CD14-positive monocyte (primary cell): Measurements from ENCODE around the gene WDFY4. TPM values are rescaled to one million over a fixed set of nuclear protein-coding genes. Genes with fewer than 3 reads are reported as not detected.

Source experiments
- DNase-seq, 3 donors: peaks; one replicate each; pipeline ENCODE4 v3.0.0-alpha.2; 2011 to 2022
- H2AFZ ChIP-seq: 2 replicates; pipeline ENCODE4 v1.6.0; 2012; ENCODE audit warnings: mild to moderate bottlenecking, low read depth, low read length, inconsistent platforms; ENCODE audit not compliant: insufficient read depth, poor library complexity, severe bottlenecking
- H3K27ac ChIP-seq, 2 donors: 1 replicate in 1 of 2; 2 replicates in 1 of 2; pipeline ENCODE4 v1.5.1; 2012 to 2013; ENCODE audit warnings: low read length in 2 of 2, control low read depth in 1 of 2, inconsistent platforms in 1 of 2, low read depth in 1 of 2, mild to moderate bottlenecking in 1 of 2
- H3K27me3 ChIP-seq, 2 donors: one replicate each; pipeline versions ENCODE4 v1.6.0 to v1.6.1; 2011 to 2013; ENCODE audit warnings: low read length in 2 of 2; ENCODE audit not compliant: control insufficient read depth in 2 of 2, insufficient read depth in 2 of 2
- H3K36me3 ChIP-seq, 2 donors: replicated peaks in 1 of 2; 1 replicate in 1 of 2; 2 replicates in 1 of 2; pipeline versions ENCODE4 v1.5.1 to v1.6.1; 2012 to 2013; ENCODE audit warnings: low read length in 2 of 2, control low read depth in 1 of 2, inconsistent platforms in 1 of 2, mild to moderate bottlenecking in 1 of 2; ENCODE audit not compliant: insufficient read depth in 2 of 2, control insufficient read depth in 1 of 2
- H3K4me1 ChIP-seq, 2 donors: 1 replicate in 1 of 2; 2 replicates in 1 of 2; pipeline versions ENCODE4 v1.5.1 to v1.6.1; 2012 to 2013; ENCODE audit warnings: low read length in 2 of 2, control low read depth in 1 of 2, inconsistent platforms in 1 of 2, mild to moderate bottlenecking in 1 of 2, moderate library complexity in 1 of 2; ENCODE audit not compliant: insufficient read depth in 2 of 2, control insufficient read depth in 1 of 2
- H3K4me2 ChIP-seq: replicated peaks from 2 replicates; pipeline ENCODE3; 2012; ENCODE audit warnings: low read length, moderate library complexity, mild to moderate bottlenecking; ENCODE audit not compliant: poor library complexity, severe bottlenecking; ENCODE audit errors: extremely low read depth
- H3K4me3 ChIP-seq, 3 experiments: fragments of 200-600 bp in 1 of 3; sonication (generic) in 1 of 3; replicated peaks in 1 of 3; 1 replicate in 2 of 3; 2 replicates in 1 of 3; pipeline ENCODE4 v1.5.1; 2011 to 2013; ENCODE audit warnings: low read length in 3 of 3, mild to moderate bottlenecking in 3 of 3, control low read depth in 2 of 3, low read depth in 2 of 3, inconsistent platforms in 1 of 3, moderate library complexity in 1 of 3
- H3K79me2 ChIP-seq: 2 replicates; pipeline ENCODE4 v1.6.0; 2012; ENCODE audit warnings: mild to moderate bottlenecking, control low read depth, inconsistent platforms, low read length, moderate library complexity; ENCODE audit not compliant: insufficient read depth
- H3K9ac ChIP-seq: 2 replicates; pipeline ENCODE4 v1.6.0; 2017; ENCODE audit warnings: low read length, mild to moderate bottlenecking; ENCODE audit not compliant: insufficient read depth, poor library complexity, severe bottlenecking
- H3K9me3 ChIP-seq, 2 donors: replicated peaks in 1 of 2; 1 replicate in 1 of 2; 2 replicates in 1 of 2; pipeline versions ENCODE4 v1.5.1 to v1.6.1; 2012 to 2013; ENCODE audit warnings: low read length in 2 of 2, control low read depth in 1 of 2; ENCODE audit not compliant: control insufficient read depth in 1 of 2, insufficient read depth in 1 of 2
- H4K20me1 ChIP-seq: 2 replicates; pipeline ENCODE4 v1.6.0; 2012; ENCODE audit warnings: mild to moderate bottlenecking, low read length, control low read depth, moderate library complexity; ENCODE audit not compliant: insufficient read depth
- H3K27ac Mint-ChIP-seq, 7 donors: one replicate each; pipeline ENCODE4 v1.8.0; 2020; ENCODE audit warnings: mild to moderate bottlenecking in 7 of 7, mixed read lengths in 7 of 7, moderate library complexity in 6 of 7, inconsistent platforms in 2 of 7
- H3K27me3 Mint-ChIP-seq, 3 donors: one replicate each; pipeline ENCODE4 v1.8.0; 2021 to 2022; ENCODE audit warnings: low read depth in 3 of 3, mild to moderate bottlenecking in 3 of 3, mixed read lengths in 3 of 3, moderate library complexity in 3 of 3, inconsistent platforms in 1 of 3
- H3K36me3 Mint-ChIP-seq, 2 donors: one replicate each; pipeline ENCODE4 v1.8.0; 2020; ENCODE audit warnings: mixed read lengths in 2 of 2, inconsistent platforms in 1 of 2, mild to moderate bottlenecking in 1 of 2
- H3K4me1 Mint-ChIP-seq: one replicate; pipeline ENCODE4 v1.8.0; 2020; ENCODE audit warnings: mild to moderate bottlenecking, mixed read lengths
- H3K4me3 Mint-ChIP-seq, 2 donors: one replicate each; pipeline ENCODE4 v1.8.0; 2020; ENCODE audit warnings: mild to moderate bottlenecking in 2 of 2, mixed read lengths in 2 of 2, moderate library complexity in 1 of 2
- H3K9me3 Mint-ChIP-seq, 7 donors: one replicate each; pipeline ENCODE4 v1.8.0; 2020 to 2022; ENCODE audit warnings: mixed read lengths in 7 of 7, mild to moderate bottlenecking in 6 of 7, moderate library complexity in 6 of 7, inconsistent platforms in 2 of 7
- CTCF ChIP-seq: fragments of 200-600 bp; IDR thresholded peaks from one replicate; pipeline ENCODE4 v1.8.0; 2022; ENCODE audit warnings: antibody characterized with exemption, mild to moderate bottlenecking
- WGBS: methylation state at CpG from one replicate; pipeline ENCODE4 v1.1.5; 2013; ENCODE audit warnings: missing lambda C conversion rate; ENCODE audit not compliant: insufficient coverage; 5-methylcytosine and 5-hydroxymethylcytosine counted together
- intact Hi-C, 2 donors: fragments of 100-400 bp; cut with micrococcal nuclease; formaldehyde crosslinking; loops; one replicate each; pipeline versions ENCODE4 v1.15.0 to v1.15.1; 2023
- polyA plus RNA-seq, 3 donors: library from polyadenylated mRNA; depleted of rRNA in 1 of 3; unstranded in 2 of 3; stranded (reverse) in 1 of 3; fragments of 300-500 nt in 2 of 3; fragments of >200 nt in 1 of 3; fragmentation: Illumina TruSeq in 2 of 3; gene quantifications; 1 replicate in 2 of 3; 2 replicates in 1 of 3; pipeline ENCODE4 v1.2.3, GENCODE V29; 2012 to 2021

The WDFY4 gene
- polyA plus RNA-seq, 3 donors = 7.5 to 36.1 (median 9.8) TPM

- H3K79me2 ChIP-seq = no peaks in the 10 kb centered on the region
- Mint-ChIP-seq H3K27me3 (peaks cover 0 to 5% (median 1%) of the 10 kb centered on the region in 3 donors), H3K36me3 (no peaks in the 10 kb centered on the region), H3K9me3 (peaks cover 0 to 1% (median under 1%) of the 10 kb centered on the region in 7 donors), H3K4me1 (peaks cover 2% of the 10 kb centered on the region), H3K27ac (peak overlapping the region in 1 of 7 donors; percentile 12), H3K4me3 (no peak overlapping the region)
- H3K9ac ChIP-seq = no peak overlapping the region
- no peak overlapping the region for H3K27ac ChIP-seq
- 84% methylated on average over 4 of the region's 7 CpGs for WGBS
- TF ChIP-seq CTCF = no peak
- DNase-seq = no peak
- H3K27me3 ChIP-seq = no peaks in the 10 kb centered on the region
- no peak overlapping the region for H2AFZ ChIP-seq
- intact Hi-C loops = no loop called here
- no peaks in the 10 kb centered on the region for H4K20me1 ChIP-seq
- H3K4me3 ChIP-seq = no peak overlapping the region
- H3K4me2 ChIP-seq = no peak overlapping the region
- no peaks in the 10 kb centered on the region for H3K9me3 ChIP-seq
- no peaks in the 10 kb centered on the region for H3K4me1 ChIP-seq
- H3K36me3 ChIP-seq = no peaks in the 10 kb centered on the region
Observed at GRCh38 chr10:49025347-49025983, 340.8 kb downstream of the WDFY4 start.

- Histone ChIP-seq H3K27ac (no peak overlapping the region), H2AFZ (no peak overlapping the region), H3K9ac (no peak overlapping the region), H3K79me2 (no peaks in the 10 kb centered on the region), H4K20me1 (no peaks in the 10 kb centered on the region), H3K27me3 (no peaks in the 10 kb centered on the region), H3K9me3 (no peaks in the 10 kb centered on the region), H3K36me3 (no peaks in the 10 kb centered on the region), H3K4me1 (no peaks in the 10 kb centered on the region), H3K4me2 (no peak overlapping the region), H3K4me3 (no peak overlapping the region)
- no peak for DNase-seq
- no peak overlapping the region for H3K27ac Mint-ChIP-seq
- TF ChIP-seq CTCF = no peak
- peaks cover 1% of the 10 kb centered on the region for H3K4me1 Mint-ChIP-seq
- WGBS = no CpG with 5 or more reads among the region's 2 CpGs
- intact Hi-C loops = no loop called here
- H3K4me3 Mint-ChIP-seq = no peak overlapping the region
- peaks cover 1 to 5% (median 2%) of the 10 kb centered on the region in 3 donors for H3K27me3 Mint-ChIP-seq
- H3K9me3 Mint-ChIP-seq = no peaks in the 10 kb centered on the region
- H3K36me3 Mint-ChIP-seq = no peaks in the 10 kb centered on the region
Observed at GRCh38 chr10:49028639-49029038, 344.0 kb downstream of the WDFY4 start.
